OCI-M2 (cell line): ENCODE measurements around the gene BDNF.

Source experiments
- DNase-seq: peaks from one replicate; lab custom pipeline; 2025; ENCODE audit not compliant: unreplicated experiment; lab: John Stamatoyannopoulos, UW

Gene BDNF

DNA sequence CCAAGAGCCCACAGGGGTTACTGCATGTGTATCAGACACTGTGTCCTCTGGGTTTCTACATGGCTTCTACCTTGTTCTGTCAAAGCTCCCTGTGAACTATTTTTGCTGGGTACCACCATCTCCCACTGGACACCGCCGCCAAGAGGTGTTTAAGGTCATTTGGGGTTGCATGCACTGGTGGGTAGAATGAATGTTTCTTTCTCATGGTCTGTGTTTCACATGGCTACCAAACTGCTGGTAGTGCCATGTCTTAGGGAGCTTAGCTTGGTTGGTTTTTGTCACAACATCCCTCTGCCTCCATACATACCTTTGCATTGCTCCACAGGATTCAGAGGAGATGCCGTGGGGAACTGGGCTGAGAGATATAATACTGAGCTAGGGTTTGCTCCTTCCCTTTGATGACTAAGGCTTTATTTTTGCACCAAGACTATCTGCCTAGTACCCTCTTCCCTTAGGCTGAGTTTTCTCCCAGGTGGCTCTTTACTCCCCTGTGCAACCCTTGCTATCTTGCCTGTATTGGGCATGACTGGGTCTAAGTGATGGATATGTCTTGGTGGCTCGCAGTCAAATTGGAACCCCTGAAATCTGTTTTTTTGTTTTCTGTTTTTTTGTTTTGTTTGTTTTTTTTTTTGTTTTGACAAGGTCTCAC lies 73.2 kb downstream of the BDNF start:
- no peak for DNase-seq

DNA sequence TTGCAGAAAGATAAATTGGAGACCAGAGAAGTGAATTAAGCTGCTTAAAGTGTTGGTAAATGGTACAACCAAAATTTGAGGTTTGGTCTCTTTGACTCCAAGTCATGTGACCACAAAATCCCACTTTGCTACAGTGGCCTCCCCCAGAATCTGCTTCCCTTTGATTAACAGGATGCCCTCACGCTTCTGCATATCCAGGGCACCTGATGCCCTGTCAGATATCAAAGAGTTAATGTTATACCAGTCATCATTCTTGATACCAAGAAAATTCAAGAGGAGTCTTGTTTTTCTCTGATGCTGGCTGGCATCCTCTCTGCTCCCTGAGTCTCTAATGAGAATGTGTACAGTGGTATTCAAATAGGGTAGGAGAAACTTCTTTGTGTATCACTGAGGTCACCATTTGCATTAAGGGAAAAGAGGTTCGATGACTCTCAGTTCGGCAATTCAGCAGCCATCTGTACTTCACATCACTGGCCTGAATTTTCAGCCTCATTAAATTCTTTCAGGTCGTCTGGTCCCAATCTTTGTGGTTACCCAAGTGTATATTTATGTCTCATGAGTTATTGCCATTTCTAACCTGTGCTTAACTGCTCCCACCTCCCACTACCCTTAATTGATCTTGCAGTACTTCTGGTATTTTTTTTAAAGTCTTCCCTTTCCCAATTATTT lies 73.9 kb downstream of the BDNF start:
- no peak for DNase-seq

DNA sequence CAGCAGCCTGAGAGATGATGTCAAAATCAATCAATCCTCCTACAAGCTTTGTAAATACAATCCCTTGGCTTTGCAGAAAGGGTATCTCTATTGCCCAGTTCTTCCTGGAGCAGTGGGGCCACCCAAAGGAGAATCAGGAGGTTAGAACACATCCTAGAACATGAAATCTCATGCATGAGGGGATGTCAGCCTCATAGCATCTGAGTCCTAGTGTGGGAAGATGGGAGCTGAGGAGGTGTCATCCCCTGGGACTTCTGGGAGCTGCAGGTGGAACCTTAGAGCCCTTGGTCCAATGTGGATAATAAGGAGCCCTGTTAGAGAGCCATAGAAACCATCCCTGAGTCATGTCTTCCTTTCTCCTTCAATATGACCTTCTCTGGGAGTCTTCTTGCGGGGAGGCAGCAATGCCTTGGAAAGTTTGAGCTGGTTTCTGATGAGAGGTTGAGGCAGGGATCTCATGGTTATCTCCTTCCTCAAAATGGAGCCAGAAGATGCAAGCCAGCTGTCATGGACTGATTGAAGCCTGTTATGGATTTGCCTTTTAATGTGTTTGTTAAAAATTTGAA lies 74.8 kb downstream of the BDNF start:
- DNase-seq = no peak

DNA sequence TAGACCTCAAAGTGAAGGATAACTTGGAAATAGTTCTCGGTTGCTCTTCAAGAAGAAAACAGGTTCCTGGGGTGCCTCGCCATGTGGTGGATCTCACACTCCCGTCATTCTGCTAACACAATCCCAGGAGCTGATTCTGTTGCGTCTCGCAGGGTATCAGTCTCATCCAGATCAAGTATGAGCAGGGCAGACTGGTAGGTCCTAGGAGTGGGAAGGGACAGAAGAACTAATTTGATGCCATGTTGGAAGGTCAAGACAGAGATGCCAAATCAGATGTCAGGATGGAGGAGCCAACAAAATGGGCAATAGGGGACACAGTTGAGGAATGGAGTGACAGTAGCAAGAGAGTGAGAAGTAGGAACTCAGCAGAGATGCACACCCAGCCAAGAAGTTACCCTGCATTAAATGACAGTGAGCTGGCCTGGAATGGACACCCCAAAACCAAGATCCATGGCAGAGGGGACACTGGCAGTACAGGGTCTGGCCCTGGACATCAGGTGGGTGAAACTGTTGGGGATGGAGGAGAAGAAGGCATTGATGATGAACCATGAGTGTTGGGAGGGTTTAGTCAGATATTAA lies 76.2 kb downstream of the BDNF start:
- DNase-seq = no peak

DNA sequence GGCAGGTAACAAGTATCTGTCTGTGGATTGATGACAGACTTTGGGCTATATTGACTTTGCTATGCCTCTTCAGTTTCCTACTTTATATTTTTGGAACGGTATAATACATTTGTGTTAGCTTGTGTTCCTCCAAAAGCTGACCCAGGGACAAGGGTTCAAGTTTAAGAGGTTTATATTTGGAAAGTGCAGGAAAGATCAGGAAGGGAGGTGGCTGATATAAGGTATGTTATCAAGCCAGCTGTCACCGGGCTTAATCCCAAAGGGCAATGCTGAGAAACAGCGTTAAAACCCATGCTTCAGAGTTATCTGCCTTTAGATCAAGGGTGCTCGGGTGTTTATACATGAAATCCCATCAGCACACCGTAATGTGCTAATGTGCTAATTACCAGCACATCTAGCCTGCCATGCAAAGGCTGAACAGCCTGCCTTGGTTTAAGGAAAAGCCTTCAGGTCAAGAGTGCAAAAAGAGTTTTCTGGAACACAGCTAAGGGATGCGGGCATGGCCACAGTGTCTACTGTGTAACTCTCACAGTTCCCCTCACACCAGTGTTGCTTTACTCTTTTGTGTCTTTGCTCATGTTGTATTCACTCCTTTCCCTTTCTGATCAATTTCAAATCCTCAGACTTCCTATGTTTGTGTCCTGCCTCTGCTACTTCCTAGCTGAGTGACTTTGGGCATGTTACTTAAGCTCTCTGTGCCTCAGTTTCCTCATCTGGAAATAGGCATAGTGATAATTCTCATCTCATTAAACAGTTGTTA lies 77.5 kb downstream of the BDNF start:
- DNase-seq = no peak

DNA sequence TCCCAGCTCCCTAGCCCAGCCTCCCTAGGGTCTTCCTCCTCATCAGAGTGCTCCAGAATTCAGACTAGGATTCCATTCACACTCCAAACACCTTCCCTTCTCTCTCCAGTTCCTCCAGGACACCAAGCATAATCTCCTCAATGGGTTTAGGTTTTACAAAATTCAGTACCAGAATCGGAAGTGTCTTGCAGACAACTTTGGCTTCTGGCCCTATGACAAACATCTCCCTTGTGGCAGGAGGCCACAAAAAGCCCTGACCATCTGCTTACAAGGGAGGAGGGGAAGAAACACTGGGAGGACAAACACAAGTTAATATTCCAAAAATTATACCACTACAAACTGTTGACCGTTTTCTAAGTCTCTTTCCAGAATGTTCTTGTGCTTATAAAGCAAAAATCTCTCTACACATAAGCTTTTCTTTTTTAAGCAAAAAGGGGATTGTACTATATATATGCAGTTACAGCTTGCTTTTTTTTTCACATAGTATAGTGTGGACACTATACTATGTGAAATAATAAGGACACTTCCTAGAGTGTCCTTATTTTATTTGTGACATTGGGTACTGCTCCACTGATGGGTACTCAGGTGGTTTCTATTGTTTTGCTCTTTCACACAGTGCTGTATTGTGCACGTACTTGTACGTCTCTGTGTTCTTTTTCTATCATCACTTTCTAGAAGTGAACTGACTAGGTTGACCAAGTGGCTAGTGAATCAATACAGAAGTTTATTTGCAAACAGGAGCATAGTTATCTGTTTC lies 78.7 kb downstream of the BDNF start:
- DNase-seq = no peak

DNA sequence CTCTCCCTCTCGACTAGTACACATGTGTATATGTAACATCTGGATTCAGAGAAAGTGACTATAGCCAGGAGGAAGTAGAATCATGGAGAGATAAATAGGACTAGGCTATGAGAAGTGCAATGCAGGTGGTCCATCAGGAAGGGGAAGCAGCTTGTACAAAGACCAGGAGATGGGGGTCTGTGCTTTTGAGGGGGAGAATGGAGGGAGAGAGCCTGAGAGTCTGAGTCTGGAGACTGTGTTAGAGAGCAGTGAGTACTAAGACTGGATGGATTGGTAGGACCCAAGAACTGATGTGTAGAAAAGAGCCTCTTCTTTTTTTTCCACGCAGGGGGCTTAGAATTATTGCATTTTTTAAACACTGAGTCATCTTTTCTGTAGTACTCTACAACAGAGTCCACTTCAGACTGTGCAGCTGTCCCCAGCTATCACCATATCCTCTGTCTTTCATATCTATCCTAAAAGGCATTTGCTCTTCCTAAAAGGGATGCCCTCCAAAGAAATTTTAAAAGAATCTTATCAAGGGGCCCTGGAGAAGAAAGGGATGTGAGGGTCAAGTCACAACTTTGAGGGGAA lies 80.4 kb downstream of the BDNF start:
- DNase-seq = no peak

DNA sequence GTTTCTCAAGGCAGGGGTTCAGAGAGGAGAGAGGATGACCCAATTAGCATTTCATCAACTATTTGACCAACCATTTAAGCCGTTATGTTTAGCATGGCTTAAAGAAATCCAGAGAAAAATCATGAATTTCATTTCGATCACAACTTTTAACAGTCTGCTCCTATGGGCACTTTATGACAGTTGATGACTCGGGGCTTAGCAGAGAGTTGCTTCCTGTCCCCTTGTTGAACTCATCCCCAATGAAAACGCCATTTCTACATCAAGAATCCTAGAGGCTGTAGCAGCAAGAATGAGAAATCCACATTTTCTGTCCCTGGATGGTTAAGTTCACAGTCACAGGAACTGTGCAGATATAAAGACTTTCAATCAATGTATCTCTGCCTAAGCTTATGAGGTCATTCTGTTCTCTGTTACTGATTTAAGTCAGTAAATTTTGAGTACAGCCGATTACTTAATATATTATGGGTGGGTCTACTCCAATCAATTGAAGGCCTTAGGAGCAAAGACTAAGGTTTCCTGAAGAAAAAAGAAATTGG lies 81.1 kb downstream of the BDNF start:
- no peak for DNase-seq

DNA sequence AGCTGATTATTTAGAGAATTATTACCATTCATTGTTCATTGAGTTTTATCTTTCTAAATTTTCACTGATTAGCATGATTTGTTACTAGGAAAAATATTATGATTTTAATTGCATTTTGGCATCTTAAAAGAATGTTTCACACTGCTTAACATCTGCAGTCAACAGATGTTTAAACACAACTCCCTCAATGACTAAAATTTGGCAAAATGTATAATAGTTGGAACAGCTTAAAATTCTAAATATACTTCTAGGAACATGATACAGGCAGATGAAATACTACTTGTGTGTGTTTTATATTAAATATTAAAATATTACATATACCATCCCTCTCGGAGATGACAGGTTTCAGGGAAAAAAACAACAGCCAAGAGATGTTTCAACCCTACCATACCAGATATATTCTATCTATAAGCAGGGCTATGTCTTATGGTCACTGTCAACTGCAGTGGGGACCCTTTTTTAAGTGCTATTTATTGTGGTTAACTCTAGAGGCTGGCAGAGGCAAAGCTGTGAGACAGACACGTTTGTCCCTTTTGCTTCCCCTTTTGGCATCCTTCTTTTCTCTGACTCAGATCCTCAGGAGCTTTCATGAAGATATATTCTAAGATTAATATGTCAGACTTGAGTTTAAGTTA lies 81.9 kb downstream of the BDNF start:
- DNase-seq = no peak

DNA sequence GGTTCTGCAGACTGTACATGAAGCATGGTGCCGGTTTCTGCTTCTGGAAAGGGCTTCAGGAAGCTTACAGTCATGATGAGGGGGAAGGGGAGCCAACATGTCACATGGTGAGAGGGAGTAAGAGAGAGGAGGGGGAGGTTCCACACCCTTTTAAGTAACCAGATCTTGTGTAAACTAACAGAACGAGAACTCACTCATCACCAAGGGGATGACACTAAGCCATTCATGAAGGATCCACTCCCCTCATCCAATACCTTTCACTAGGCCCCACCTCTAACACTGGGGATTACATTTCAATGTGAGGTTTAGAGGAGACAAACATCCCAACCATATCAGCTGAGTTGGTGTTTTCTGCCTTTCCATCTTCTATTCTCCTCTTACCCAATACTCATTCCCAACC lies 83.5 kb downstream of the BDNF start:
- DNase-seq = no peak

DNA sequence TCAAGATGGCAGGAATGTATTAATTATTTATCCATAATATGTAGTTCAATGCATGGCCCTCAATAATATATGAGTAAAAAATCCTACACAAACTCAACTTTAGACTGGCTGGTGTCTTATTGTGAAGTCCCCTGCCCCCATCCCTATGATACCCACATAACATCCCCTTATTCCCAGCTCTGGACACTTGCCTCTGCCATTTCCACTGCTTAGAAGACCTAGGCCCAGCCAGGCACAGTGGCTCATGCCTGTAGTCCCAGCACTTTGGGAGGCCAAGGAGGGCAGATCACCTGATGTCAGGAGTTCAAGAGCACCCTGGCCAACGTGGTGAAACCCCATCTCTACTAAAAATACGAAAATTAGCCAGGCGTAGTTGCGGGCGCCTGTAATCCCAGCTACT lies 84.4 kb downstream of the BDNF start:
- DNase-seq = no peak

DNA sequence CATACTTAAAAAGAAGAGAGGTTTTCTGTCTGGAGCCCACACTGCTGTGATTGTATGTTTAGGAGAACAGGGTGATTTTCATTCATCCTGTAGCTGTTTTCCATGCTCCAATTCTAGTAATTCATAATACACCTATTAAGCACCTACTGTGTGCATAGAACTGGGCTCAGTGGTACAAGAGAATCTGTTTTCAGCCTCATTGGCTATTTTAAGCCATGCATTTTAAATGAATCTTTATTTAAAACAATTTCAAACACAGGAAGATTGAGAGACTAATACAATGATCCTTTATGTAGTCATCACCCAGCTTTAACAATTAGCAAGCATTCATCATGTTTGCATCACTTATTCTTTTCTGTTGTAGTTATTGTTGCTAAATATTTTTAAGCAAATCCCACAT lies 86.2 kb downstream of the BDNF start:
- no peak for DNase-seq

DNA sequence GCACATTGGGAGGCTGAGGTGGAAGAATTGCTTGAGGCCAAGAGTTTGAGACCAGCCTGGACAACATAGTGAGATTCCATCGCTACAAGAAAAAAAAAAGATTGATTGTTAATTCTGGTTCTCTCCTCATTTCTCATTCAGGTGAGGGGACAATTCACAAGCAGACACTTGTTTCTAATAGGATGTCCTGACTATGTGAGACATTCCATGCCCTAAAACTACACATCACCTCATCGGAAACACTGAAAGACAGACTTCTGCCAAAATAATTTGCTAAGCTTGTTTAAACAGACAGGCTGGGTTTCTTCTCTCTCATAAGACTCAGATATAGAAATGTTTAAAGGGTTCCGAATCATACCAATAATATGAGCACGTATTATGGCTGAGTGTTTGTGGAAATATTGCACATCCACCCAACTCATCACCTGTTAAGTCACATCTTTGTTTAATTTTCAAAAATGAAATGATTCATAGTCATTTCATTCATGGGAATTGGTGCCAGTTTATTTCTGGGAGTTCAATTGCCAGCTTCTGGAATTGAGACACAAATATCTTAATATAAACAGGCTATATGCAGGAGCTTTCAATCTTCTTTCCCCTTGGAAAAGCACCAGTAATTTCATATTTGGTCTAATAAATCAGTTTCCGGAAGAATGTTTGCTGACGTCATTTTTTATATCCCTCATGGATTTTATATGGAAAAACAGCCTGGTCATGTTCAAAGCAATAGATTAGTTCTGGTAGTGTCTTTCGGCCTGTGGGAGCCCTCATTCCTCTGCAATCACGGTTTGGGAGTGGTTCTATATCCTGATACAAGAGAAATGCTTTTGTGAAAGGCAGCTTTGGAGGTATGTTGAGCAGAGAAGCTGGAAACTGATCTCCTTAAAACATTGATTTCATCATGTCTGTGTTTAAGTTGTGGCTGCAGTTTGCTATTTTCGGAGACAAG lies 87.0 kb downstream of the BDNF start:
- no peak for DNase-seq

DNA sequence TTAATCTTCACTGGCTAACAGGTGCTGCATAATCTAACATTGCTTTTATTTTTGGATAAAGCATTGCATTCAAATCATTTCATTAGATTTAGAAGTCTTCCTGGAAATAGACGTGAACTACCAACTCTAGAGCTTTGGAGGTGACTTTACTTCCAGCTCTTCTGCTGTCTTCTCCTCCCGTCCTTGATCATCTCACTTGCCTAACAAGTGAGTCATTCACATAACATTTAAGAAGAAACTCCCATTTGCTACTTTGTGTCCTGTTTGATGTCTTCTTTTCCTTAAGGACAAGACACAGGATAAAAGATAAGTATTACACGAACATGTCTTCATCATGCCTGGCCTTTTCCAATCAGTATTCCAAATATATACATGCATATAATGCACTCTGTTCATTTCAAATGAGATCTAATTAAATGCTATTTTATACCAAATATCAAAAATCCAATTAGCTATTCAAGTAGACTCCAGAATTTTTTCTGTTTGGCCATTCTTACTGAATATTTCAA lies 88.3 kb downstream of the BDNF start:
- DNase-seq = no peak

DNA sequence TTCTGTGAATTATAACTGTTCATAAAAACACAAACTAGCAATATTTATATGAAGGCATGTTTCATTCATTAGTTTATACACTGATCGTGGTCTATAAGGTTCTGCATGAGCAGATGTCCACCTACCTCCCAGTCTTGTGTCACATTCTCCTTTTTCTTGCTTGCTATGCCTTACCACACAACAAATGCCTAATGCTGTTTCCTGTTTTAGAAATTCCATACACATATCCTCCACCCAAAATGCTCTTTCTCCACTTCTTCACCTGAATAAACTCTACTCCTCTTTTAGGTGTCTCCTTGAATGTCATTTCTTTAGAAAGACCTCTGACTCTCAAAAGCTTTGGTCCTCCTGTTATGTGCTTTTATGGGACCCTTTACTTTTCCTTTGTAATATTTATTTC lies 88.9 kb downstream of the BDNF start:
- no peak for DNase-seq

DNA sequence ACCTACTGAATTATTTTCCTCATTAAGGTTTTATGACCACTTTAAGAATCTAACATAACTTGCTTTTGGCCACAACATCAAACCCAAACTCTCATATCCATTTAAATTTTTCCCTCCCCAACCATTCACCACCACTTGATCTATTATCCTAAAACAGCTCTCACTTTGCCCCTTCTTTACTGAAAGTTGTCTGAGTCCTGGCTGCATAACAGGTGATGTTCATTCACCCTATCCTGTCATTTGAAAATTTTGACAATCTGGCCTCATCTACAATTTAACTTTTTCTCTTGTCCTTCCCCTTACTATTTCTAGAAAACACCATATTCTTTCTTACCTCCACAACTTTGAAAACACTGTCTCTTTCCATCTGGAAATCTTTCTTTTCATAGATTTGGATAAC lies 89.3 kb downstream of the BDNF start:
- no peak for DNase-seq

DNA sequence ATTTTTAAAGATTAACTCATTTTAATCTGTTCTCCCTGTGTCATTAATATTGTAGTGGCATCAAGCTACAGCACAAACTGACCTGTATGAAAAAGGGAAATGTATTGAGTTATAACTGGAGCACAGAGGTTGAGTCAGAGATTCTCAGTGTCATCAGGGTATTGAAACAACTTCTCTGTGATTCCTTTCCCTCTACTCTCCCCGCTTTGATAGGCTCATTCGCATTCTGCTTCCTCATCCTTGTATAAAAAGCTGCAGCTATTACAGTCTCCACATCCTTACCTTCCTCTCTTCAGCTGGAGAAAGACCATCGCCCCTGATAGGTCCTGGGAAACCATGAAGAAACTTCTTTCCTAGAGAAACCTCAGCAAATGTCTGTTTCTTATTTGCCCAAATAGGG lies 90.0 kb downstream of the BDNF start:
- DNase-seq = no peak

DNA sequence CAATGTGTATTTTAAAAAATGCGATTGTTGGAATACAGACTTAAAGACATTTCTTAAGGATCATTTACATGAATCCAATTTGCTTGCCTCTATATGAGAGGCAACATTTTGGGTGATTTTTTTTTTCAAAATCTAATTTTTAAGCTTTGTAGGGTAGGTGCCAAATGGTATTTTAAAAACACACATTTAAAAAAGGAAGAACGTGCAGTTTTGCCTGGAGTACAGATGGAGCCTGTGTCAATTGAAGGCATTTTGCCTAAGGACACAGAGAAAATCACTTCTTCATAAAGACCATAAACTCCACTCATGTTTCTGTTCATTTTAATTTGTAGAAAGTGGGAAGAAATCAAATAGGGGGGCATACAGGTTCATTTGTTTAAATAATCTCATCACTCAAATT lies 91.3 kb downstream of the BDNF start:
- DNase-seq = no peak

DNA sequence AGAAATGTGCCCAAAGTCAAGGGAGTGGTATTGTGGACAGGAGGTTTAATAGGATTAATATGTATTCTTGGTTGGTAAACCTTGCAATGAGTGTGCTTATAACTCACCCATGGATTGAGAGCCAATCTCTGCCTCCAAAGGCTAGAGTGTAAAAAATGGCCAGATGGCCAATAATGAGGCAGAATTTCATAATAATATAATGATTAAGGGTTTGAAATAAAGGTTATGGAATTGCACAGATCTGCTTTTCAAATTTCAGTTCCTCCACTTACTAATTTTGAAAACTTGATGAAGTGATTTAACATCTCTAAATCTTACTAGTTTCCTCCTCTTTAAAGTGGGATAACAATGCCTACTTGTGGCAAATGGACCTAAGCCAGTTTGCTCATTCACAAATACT lies 94.8 kb downstream of the BDNF start:
- no peak for DNase-seq
